Spleen (tissue), 11 donors: ENCODE results near the gene SPNS2. TPM values are rescaled to one million over a fixed set of nuclear protein-coding genes. Genes with fewer than 3 reads are reported as not detected.

Source experiments
- DNase-seq: peaks from one replicate; pipeline ENCODE4 v3.0.0-alpha.2; 2020
- H3K27ac ChIP-seq, 8 donors: fragments of 200-600 bp; sonication (generic) in 7 of 8; 1 replicate in 4 of 8; 2 replicates in 4 of 8; pipeline versions ENCODE4 v1.5.0 to v1.8.0; 2016 to 2021; ENCODE audit warnings: inconsistent platforms in 4 of 8, mild to moderate bottlenecking in 4 of 8, moderate library complexity in 1 of 8
- H3K27me3 ChIP-seq, 7 donors: fragments of 200-600 bp; sonication (generic) in 6 of 7; replicated peaks in 1 of 7; 1 replicate in 4 of 7; 2 replicates in 3 of 7; pipeline versions ENCODE4 v1.5.0 to v1.8.0; 2016 to 2021; ENCODE audit warnings: inconsistent platforms in 3 of 7, mild to moderate bottlenecking in 1 of 7
- H3K36me3 ChIP-seq, 6 donors: fragments of 200-600 bp; sonication (generic) in 5 of 6; 1 replicate in 4 of 6; 2 replicates in 2 of 6; pipeline versions ENCODE4 v1.5.0 to v1.8.0; 2016 to 2021; ENCODE audit warnings: inconsistent platforms in 2 of 6
- H3K4me1 ChIP-seq, 6 donors: fragments of 200-600 bp; sonication (generic) in 5 of 6; 1 replicate in 3 of 6; 2 replicates in 3 of 6; pipeline versions ENCODE4 v1.5.0 to v1.8.0; 2016 to 2021; ENCODE audit warnings: inconsistent platforms in 3 of 6
- H3K4me3 ChIP-seq, 8 donors: fragments of 200-600 bp; sonication (generic) in 7 of 8; 1 replicate in 4 of 8; 2 replicates in 4 of 8; pipeline versions ENCODE4 v1.5.0 to v1.8.0; 2016 to 2021; ENCODE audit warnings: inconsistent platforms in 4 of 8, mild to moderate bottlenecking in 4 of 8, moderate library complexity in 2 of 8
- H3K9me3 ChIP-seq, 8 donors: fragments of 200-600 bp; sonication (generic) in 7 of 8; 1 replicate in 4 of 8; 2 replicates in 4 of 8; pipeline versions ENCODE4 v1.5.0 to v1.8.0; 2016 to 2021; ENCODE audit warnings: inconsistent platforms in 4 of 8
- POLR2A ChIP-seq, 3 donors: fragments of 450-650 bp; IDR thresholded peaks; one replicate each; pipeline ENCODE4 v1.5.1; 2017; ENCODE audit warnings: antibody characterized with exemption in 3 of 3, mild to moderate bottlenecking in 1 of 3
- POLR2AphosphoS5 ChIP-seq, 3 donors: sonication (generic); formaldehyde crosslinking; IDR thresholded peaks; one replicate each; pipeline ENCODE4 v1.5.1; 2017; ENCODE audit warnings: antibody characterized with exemption in 3 of 3
- WGBS, 5 donors: extraction: QIAGEN DNeasy Blood & Tissue Kit in 3 of 5; methylation state at CpG; one replicate each; pipeline versions ENCODE4 v1.1.5 to v1.1.7; 2013 to 2018; 5-methylcytosine and 5-hydroxymethylcytosine counted together
- intact Hi-C: fragments of 100-400 bp; cut with DNase I; formaldehyde crosslinking; loops from one replicate; pipeline ENCODE4 v1.15.0; 2023; ENCODE audit warnings: low total_unique reads
- polyA plus RNA-seq, 3 donors: library from polyadenylated mRNA; stranded (reverse); fragments of 200-250 nt; gene quantifications; one replicate each; pipeline ENCODE4 v1.2.1, GENCODE V29; 2013
- total RNA-seq, 7 donors: library from RNA; depleted of rRNA in 3 of 7; stranded (reverse); fragments of >200 nt in 3 of 7; fragmentation: NEBNext Ultra II Directional in 4 of 7; extraction: Animal tissue kit (Norgen Biotek cat#: 25700) in 4 of 7; gene quantifications; one replicate each; pipeline versions ENCODE4 v1.1.0 to v1.2.1, GENCODE V29; 2016 to 2021
- TF ChIP-seq, protein P1 (sequence below), 11 experiments: fragments of 200-600 bp in 7 of 11; fragments of 450-650 bp in 4 of 11; sonication (generic) in 4 of 11; IDR thresholded peaks in 8 of 11; conservative IDR thresholded peaks in 3 of 11; 1 replicate in 7 of 11; 2 replicates in 4 of 11; pipeline versions ENCODE4 v1.4.0 to v1.8.0; 2016 to 2021; ENCODE audit warnings: antibody characterized with exemption in 11 of 11, inconsistent platforms in 4 of 11, mild to moderate bottlenecking in 1 of 11
- donor health status: healthy with polysubstance abuse.
- donor health status: DM: no; HTN: no; CAD: no; lungs with moderate emphysema.
- donor health status: DM: no; HTN: no; CAD: no.
- donor health status: Bipolar disorder and iron deficiency.
- donor health status: healthy.
- donor health status: DM: no; HTN: no; CAD: no.
- donor health status: DM: yes; HTN: yes; CAD: no.

SPNS2 gene
- total and polyA plus RNA-seq, 10 donors: 8.1 to 53.5 (median 22.9) TPM

DNA sequence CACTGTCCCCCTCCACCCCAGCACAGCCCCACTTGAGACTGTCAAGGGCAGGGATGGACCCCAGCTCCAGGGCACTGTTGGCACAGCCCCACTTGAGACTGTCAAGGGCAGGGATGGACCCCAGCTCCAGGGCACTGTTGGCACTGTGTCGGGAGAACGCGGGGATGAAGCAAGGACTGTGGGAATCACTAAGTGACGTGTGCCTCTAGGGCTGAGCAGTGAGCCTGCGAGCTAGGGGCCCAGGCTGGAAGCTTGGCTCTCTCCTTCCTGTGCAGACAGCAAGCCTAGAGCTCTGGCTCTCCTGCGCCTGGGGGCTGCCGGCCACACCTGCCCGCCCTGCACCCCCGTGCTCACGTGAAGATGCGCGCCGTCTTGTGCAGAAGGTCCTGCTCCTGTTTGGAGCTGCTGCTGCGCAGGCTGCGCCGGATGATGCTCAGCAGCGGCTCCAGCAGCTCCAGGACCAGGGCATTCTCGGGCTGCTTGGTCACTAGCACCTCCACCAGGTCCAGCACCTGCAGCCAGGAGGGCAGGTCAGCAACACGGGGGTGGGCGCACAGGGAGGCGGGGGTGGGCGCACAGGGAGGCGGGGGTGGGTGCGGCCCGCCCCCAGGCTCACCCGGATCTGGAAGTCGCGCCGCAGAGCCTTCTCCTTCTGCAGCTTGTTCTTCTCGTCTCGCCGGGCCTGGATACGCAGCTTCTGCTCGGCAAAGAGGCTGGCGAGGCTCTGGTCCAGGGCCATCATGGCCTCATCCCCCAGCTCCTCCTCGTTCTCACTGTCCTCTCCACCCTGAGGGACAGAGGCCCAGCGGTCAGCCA, 45.7 kb downstream of the SPNS2 start:
- Histone ChIP-seq H3K9me3 (no peaks in the 10 kb centered on the region), H3K4me3 (peak overlapping the region in 3 of 8 donors; percentile 7 to 45 (median 22)), H3K27me3 (no peaks in the 10 kb centered on the region), H3K36me3 (peaks cover 0 to 100% (median 93%) of the 10 kb centered on the region in 6 donors), H3K27ac (peak overlapping the region in 5 of 8 donors; percentile 56 to 74 (median 64)), H3K4me1 (peaks cover 4 to 63% (median 38%) of the 10 kb centered on the region in 6 donors)
- TF ChIP-seq, protein P1, sequence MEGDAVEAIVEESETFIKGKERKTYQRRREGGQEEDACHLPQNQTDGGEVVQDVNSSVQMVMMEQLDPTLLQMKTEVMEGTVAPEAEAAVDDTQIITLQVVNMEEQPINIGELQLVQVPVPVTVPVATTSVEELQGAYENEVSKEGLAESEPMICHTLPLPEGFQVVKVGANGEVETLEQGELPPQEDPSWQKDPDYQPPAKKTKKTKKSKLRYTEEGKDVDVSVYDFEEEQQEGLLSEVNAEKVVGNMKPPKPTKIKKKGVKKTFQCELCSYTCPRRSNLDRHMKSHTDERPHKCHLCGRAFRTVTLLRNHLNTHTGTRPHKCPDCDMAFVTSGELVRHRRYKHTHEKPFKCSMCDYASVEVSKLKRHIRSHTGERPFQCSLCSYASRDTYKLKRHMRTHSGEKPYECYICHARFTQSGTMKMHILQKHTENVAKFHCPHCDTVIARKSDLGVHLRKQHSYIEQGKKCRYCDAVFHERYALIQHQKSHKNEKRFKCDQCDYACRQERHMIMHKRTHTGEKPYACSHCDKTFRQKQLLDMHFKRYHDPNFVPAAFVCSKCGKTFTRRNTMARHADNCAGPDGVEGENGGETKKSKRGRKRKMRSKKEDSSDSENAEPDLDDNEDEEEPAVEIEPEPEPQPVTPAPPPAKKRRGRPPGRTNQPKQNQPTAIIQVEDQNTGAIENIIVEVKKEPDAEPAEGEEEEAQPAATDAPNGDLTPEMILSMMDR (IDR thresholded peaks at IDR 0.05 in 8 of 11, conservative IDR thresholded peaks at IDR 0.05 in 3 of 11): no peak
- peak in 1 of 3 donors; percentile 41 for TF ChIP-seq POLR2AphosphoS5 (IDR thresholded peaks at IDR 0.05)
- intact Hi-C loops: no loop called here
- DNase-seq: no peak
- whole genome bisulfite sequencing, 5 donors: 87 to 92% (median 88%) methylated on average over 16 to 37 of the region's 37 CpGs

- no peaks in the 10 kb centered on the region for H3K27me3 ChIP-seq
- DNase-seq: no peak
- intact Hi-C loops: no loop called here
Observed at GRCh38 chr17:4544951-4545216, 46.2 kb downstream of the SPNS2 start.

GRCh38 chr17:4545217-4545951, 46.7 kb downstream of the SPNS2 start:
- Histone ChIP-seq H3K9me3 (no peaks in the 10 kb centered on the region), H3K4me1 (peaks cover 4 to 52% (median 36%) of the 10 kb centered on the region in 6 donors), H3K27me3 (no peaks in the 10 kb centered on the region), H3K36me3 (peaks cover 0 to 100% (median 92%) of the 10 kb centered on the region in 6 donors), H3K4me3 (no peak overlapping the region), H3K27ac (peak overlapping the region in 6 of 8 donors; percentile 15 to 65 (median 57))
- no peak for TF ChIP-seq POLR2A (IDR thresholded peaks at IDR 0.05)
- TF ChIP-seq, protein P1 (IDR thresholded peaks at IDR 0.05 in 8 of 11, conservative IDR thresholded peaks at IDR 0.05 in 3 of 11): no peak
- TF ChIP-seq POLR2AphosphoS5 (IDR thresholded peaks at IDR 0.05): peak in 1 of 3 donors; percentile 54
- WGBS, 5 donors: 86 to 95% (median 88%) methylated on average over 24 to 32 of the region's 32 CpGs
- peak; percentile 58 for DNase-seq
- intact Hi-C loops: no loop called here

More at GRCh38 chr17:4544951-4545216, 46.2 kb downstream of the SPNS2 start:
- peaks cover 0 to 100% (median 92%) of the 10 kb centered on the region in 6 donors for H3K36me3 ChIP-seq
- H3K9me3 ChIP-seq: no peaks in the 10 kb centered on the region
- H3K4me1 ChIP-seq: peaks cover 4 to 57% (median 37%) of the 10 kb centered on the region in 6 donors
- H3K4me3 ChIP-seq: peak overlapping the region in 3 of 8 donors; percentile 7 to 45 (median 22)
- TF ChIP-seq, protein P1 (IDR thresholded peaks at IDR 0.05 in 8 of 11, conservative IDR thresholded peaks at IDR 0.05 in 3 of 11): no peak
- peak in 1 of 3 donors; percentile 28 for TF ChIP-seq POLR2AphosphoS5 (IDR thresholded peaks at IDR 0.05)
- WGBS, 5 donors: 81 to 92% (median 88%) methylated on average over 13 to 18 of the region's 18 CpGs
- peak overlapping the region in 6 of 8 donors; percentile 15 to 74 (median 61) for H3K27ac ChIP-seq
